Glutamatergic neuron (in vitro differentiated cells): ENCODE data around the gene DICER1. TPM values are rescaled to one million over a fixed set of nuclear protein-coding genes. Genes with fewer than 3 reads are reported as not detected.

ENCODE experiments used
- DNase-seq: peaks from one replicate; pipeline ENCODE4 v3.0.0; 2022
- H3K27ac Mint-ChIP-seq: one replicate; pipeline ENCODE4 v1.8.0; 2020; ENCODE audit warnings: mild to moderate bottlenecking, mixed read lengths, inconsistent platforms; ENCODE audit not compliant: unreplicated experiment
- H3K27me3 Mint-ChIP-seq: one replicate; pipeline ENCODE4 v1.8.0; 2020; ENCODE audit warnings: mild to moderate bottlenecking, moderate library complexity, mixed read lengths, inconsistent platforms; ENCODE audit not compliant: unreplicated experiment
- H3K36me3 Mint-ChIP-seq: one replicate; pipeline ENCODE4 v1.8.0; 2020; ENCODE audit warnings: mild to moderate bottlenecking, mixed read lengths, inconsistent platforms; ENCODE audit not compliant: unreplicated experiment
- H3K4me1 Mint-ChIP-seq: one replicate; pipeline ENCODE4 v1.8.0; 2020; ENCODE audit warnings: mild to moderate bottlenecking, low read depth, mixed read lengths, inconsistent platforms; ENCODE audit not compliant: unreplicated experiment
- H3K4me3 Mint-ChIP-seq: one replicate; pipeline ENCODE4 v1.8.0; 2020; ENCODE audit warnings: mild to moderate bottlenecking, mixed read lengths, inconsistent platforms; ENCODE audit not compliant: unreplicated experiment
- H3K9me3 Mint-ChIP-seq: one replicate; pipeline ENCODE4 v1.8.0; 2020; ENCODE audit warnings: mild to moderate bottlenecking, moderate library complexity, mixed read lengths, inconsistent platforms; ENCODE audit not compliant: unreplicated experiment
- CTCF ChIP-seq: fragments of 200-600 bp; sonication (generic); IDR thresholded peaks from one replicate; pipeline ENCODE4 v1.5.0; 2021; ENCODE audit not compliant: partially characterized antibody, unreplicated experiment
- total RNA-seq: library from RNA; stranded (reverse); fragmentation: NEBNext Ultra II Directional; extraction: Animal tissue kit (Norgen Biotek cat#: 25700); gene quantifications from one replicate; pipeline ENCODE4 v1.2.1, GENCODE V29; 2021; ENCODE audit not compliant: unreplicated experiment

The DICER1 gene
- total RNA-seq, 1 donor from 2014 or later = 113 TPM

DNA sequence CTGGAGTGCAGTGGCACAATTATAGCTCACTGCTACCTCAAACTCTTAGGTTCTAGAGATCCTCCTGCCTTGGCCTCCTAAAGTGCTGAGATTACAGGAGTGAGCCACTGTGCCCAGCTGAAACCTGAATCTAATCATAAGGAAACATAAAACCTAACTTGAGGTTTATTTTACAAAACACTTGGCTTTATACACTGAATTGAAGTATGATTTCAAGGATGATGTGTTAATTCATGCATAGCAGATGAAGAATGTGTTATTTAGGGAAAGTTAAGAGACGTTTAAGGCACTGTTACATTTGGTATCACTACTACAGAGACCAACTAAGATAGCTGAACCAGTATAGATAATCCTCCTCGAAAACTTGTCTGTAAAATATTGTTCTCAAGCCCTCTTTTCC, 6.4 kb downstream of the DICER1 start:
- Mint-ChIP-seq H3K36me3 (no peaks in the 10 kb centered on the region), H3K27ac (no peak overlapping the region), H3K27me3 (peaks cover 2% of the 10 kb centered on the region), H3K4me3 (no peak overlapping the region), H3K4me1 (peaks cover 15% of the 10 kb centered on the region), H3K9me3 (peaks cover 2% of the 10 kb centered on the region)
- no peak for TF ChIP-seq CTCF
- no peak for DNase-seq

DNA sequence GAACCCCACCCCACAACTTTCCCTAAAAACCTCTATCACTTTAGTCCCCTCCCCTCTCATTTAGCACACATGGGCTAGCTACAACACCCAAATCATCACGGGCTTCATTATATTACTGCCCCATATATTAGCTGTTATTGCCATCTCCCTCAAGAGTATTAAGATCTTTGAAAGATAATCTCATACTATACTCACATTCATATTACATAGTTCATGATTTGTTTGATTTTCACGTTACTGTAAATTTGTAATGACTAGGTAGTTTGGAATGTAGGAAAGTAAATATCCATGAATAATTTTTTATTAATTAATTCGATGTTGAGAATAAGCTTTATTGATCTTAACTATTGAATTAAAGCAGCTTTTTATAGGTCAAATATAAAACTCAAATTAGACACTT, 7.9 kb downstream of the DICER1 start:
- Mint-ChIP-seq H3K36me3 (peaks cover 7% of the 10 kb centered on the region), H3K27ac (no peak overlapping the region), H3K4me3 (no peak overlapping the region), H3K4me1 (peaks cover 6% of the 10 kb centered on the region), H3K9me3 (peaks cover 1% of the 10 kb centered on the region), H3K27me3 (peaks cover 2% of the 10 kb centered on the region)
- no peak for DNase-seq
- no peak for TF ChIP-seq CTCF

DNA sequence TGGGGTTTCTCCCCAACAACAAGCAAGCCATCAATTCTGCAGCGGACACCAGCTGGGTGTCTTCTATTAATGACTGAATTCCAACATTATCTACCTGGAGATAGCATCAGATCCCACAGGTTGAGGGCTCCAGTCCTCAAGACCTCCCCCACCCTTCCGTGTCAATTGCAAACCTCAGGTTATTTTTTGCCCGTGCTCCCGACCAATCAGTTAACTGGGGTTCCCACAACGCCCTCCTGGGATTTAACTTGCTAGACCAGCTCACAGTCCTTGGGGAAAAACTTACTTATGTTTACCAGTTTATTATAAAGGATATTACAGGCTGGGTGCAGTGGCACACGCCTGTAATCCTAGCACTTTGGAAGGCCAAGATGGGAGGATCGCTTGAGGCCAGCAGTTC, 9.7 kb downstream of the DICER1 start:
- Mint-ChIP-seq H3K36me3 (peaks cover 7% of the 10 kb centered on the region), H3K9me3 (peaks cover 1% of the 10 kb centered on the region), H3K4me1 (peaks cover 4% of the 10 kb centered on the region), H3K27ac (no peak overlapping the region), H3K4me3 (no peak overlapping the region), H3K27me3 (peaks cover 2% of the 10 kb centered on the region)
- no peak for DNase-seq
- TF ChIP-seq CTCF = no peak

DNA sequence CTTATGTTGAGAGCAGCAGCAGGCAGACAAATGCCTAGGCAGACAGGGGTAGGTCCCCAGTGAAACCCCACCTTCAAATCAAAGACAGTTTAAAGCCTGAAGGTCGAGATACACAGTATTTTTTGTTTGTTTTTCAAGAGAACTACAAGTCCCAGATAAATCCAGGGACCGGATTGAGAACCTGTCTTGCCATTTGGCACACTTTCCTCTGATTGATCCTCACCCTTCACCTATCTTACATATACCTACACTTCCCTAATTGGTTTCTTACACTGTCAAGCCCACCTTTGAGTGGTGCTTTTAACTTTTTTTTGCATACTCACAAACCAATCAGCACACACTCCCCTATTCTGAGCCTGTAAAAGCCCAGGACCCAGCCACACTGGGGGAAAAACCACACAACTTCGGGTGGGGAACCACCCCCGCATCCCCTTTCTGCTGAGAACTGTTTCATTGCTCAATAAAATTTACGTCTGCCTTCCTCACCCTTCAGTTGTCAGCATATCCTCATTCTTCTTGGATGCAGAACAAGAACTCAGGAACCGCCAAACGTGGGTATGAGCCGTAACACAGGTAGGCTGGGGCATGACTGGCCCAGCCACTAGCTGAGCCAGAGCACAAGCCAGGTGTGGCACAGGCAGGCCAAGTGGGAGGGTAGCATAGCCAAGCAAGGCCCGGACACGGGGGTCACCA, 11.1 kb downstream of the DICER1 start:
- Mint-ChIP-seq H3K27ac (no peak overlapping the region), H3K4me1 (peaks cover 4% of the 10 kb centered on the region)

More for the DNA sequence above, 11.1 kb downstream of the DICER1 start:
- no peak overlapping the region for H3K4me3 Mint-ChIP-seq
- peaks cover 2% of the 10 kb centered on the region for H3K27me3 Mint-ChIP-seq
- peaks cover 7% of the 10 kb centered on the region for H3K36me3 Mint-ChIP-seq
- TF ChIP-seq CTCF = no peak
- no peak for DNase-seq
- peaks cover 1% of the 10 kb centered on the region for H3K9me3 Mint-ChIP-seq
